Fibroblast of lung (primary cell): ENCODE results near the gene CFAP70. TPM values are rescaled to one million over a fixed set of nuclear protein-coding genes. Genes with fewer than 3 reads are reported as not detected.

Experiments used
- DNase-seq, 2 donors: peaks; one replicate each; pipeline versions ENCODE4 v3.0.0 to v3.0.0-alpha.2; 2010; ENCODE audit warnings: low read depth in 2 of 2
- H2AFZ ChIP-seq: 2 replicates; pipeline ENCODE4 v1.5.1; 2012; ENCODE audit warnings: low read length, control low read depth, inconsistent platforms
- H3K27ac ChIP-seq: 2 replicates; pipeline ENCODE4 v1.5.1; 2011; ENCODE audit warnings: low read length, control low read depth; ENCODE audit not compliant: insufficient read depth
- H3K27me3 ChIP-seq: 2 replicates; pipeline ENCODE4 v1.5.1; 2011; ENCODE audit warnings: mild to moderate bottlenecking, low read length; ENCODE audit not compliant: control insufficient read depth, insufficient read depth
- H3K36me3 ChIP-seq: 2 replicates; pipeline ENCODE4 v1.5.1; 2011; ENCODE audit warnings: low read length; ENCODE audit not compliant: control insufficient read depth, insufficient read depth
- H3K4me1 ChIP-seq: 2 replicates; pipeline ENCODE4 v1.5.1; 2011; ENCODE audit warnings: low read length; ENCODE audit not compliant: control insufficient read depth, insufficient read depth; ENCODE audit errors: extremely low read depth
- H3K4me2 ChIP-seq: 2 replicates; pipeline ENCODE4 v1.5.1; 2011; ENCODE audit warnings: low read length, control low read depth; ENCODE audit not compliant: insufficient read depth; ENCODE audit errors: extremely low read depth
- H3K4me3 ChIP-seq, 4 experiments: fragments of 200-600 bp in 1 of 4; sonication (generic) in 1 of 4; replicated peaks in 1 of 4; 2 replicates each; pipeline ENCODE4 v1.5.1; 2011 to 2016; ENCODE audit warnings: low read length in 4 of 4, low read depth in 3 of 4, mild to moderate bottlenecking in 3 of 4, control low read depth in 2 of 4, inconsistent platforms in 1 of 4, mixed read lengths in 1 of 4; ENCODE audit not compliant: insufficient read depth in 1 of 4; ENCODE audit errors: control extremely low read depth in 1 of 4
- H3K79me2 ChIP-seq: 2 replicates; pipeline ENCODE4 v1.5.1; 2012; ENCODE audit warnings: mild to moderate bottlenecking, low read length, inconsistent platforms; ENCODE audit not compliant: control insufficient read depth, insufficient read depth
- H3K9ac ChIP-seq: 2 replicates; pipeline ENCODE4 v1.5.1; 2011; ENCODE audit warnings: mild to moderate bottlenecking, low read length, control low read depth; ENCODE audit not compliant: insufficient read depth
- H3K9me3 ChIP-seq: 2 replicates; pipeline ENCODE4 v1.5.1; 2012; ENCODE audit warnings: low read depth, low read length; ENCODE audit not compliant: control insufficient read depth, insufficient read depth
- H4K20me1 ChIP-seq: 2 replicates; pipeline ENCODE4 v1.5.1; 2011; ENCODE audit warnings: low read length; ENCODE audit not compliant: control insufficient read depth, insufficient read depth; ENCODE audit errors: extremely low read depth
- EZH2 ChIP-seq: IDR thresholded peaks from 2 replicates; pipeline ENCODE4 v1.5.1; 2012; ENCODE audit warnings: low read length, control low read depth, mild to moderate bottlenecking; ENCODE audit errors: missing control alignments
- polyA plus RNA-seq, 2 donors: library from polyadenylated mRNA; depleted of rRNA in 1 of 2; stranded (reverse) in 1 of 2; unstranded in 1 of 2; fragments of >200 nt; gene quantifications; 2 replicates each; pipeline ENCODE4 v1.2.1, GENCODE V29; 2011 to 2012; ENCODE audit warnings: missing spikeins in 1 of 2
- total RNA-seq: library from RNA; depleted of rRNA; stranded (reverse); fragments of >200 nt; gene quantifications from 2 replicates; pipeline ENCODE4 v1.2.1, GENCODE V29; 2014
- TF ChIP-seq, protein P1 (sequence below), 2 donors: IDR thresholded peaks in 1 of 2; conservative IDR thresholded peaks in 1 of 2; 1 replicate in 1 of 2; 2 replicates in 1 of 2; pipeline ENCODE4 v1.5.1; 2011 to 2012; ENCODE audit warnings: low read length in 2 of 2, control low read depth in 1 of 2, inconsistent platforms in 1 of 2, low read depth in 1 of 2, mild to moderate bottlenecking in 1 of 2

Gene CFAP70
- total and polyA plus RNA-seq, 2 donors (not counting 1 experiment from before 2014, with no cell fraction given): 0.19 to 1.3 TPM

DNA sequence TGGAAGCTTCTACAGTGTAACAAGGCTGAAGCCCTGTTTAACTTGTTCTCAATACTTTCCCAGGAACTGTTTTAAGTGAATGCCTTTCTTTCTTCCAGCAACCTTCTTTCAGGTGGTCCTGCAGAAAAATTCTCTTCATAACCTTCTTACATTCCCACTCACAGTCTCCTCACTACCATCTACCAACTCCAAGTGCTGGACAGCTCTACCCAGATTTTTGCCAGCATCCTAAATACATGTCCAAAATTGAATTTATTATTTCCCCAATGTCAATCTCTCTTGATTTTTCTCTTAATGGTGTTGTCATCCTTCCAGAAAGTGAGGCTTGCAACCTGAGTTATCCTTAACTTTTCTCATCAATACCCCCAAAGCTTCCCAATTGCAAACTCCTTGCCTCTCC, 48.2 kb downstream of the CFAP70 start:
- TF ChIP-seq, protein P1, sequence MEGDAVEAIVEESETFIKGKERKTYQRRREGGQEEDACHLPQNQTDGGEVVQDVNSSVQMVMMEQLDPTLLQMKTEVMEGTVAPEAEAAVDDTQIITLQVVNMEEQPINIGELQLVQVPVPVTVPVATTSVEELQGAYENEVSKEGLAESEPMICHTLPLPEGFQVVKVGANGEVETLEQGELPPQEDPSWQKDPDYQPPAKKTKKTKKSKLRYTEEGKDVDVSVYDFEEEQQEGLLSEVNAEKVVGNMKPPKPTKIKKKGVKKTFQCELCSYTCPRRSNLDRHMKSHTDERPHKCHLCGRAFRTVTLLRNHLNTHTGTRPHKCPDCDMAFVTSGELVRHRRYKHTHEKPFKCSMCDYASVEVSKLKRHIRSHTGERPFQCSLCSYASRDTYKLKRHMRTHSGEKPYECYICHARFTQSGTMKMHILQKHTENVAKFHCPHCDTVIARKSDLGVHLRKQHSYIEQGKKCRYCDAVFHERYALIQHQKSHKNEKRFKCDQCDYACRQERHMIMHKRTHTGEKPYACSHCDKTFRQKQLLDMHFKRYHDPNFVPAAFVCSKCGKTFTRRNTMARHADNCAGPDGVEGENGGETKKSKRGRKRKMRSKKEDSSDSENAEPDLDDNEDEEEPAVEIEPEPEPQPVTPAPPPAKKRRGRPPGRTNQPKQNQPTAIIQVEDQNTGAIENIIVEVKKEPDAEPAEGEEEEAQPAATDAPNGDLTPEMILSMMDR (conservative IDR thresholded peaks at IDR 0.05 in 1 of 2, IDR thresholded peaks at IDR 0.05 in 1 of 2; ENCODE audit: low read depth in 1 of 2, low read length in 2 of 2): no peak
- TF ChIP-seq EZH2: no peak
- no peak for DNase-seq
- H4K20me1 ChIP-seq: no peaks in the 10 kb centered on the region
- no peaks in the 10 kb centered on the region for H3K4me1 ChIP-seq
- H3K9ac ChIP-seq: no peak overlapping the region
- H3K4me3 ChIP-seq: no peak overlapping the region
- no peak overlapping the region for H3K4me2 ChIP-seq
- no peak overlapping the region for H2AFZ ChIP-seq
- no peak overlapping the region for H3K27ac ChIP-seq
- no peaks in the 10 kb centered on the region for H3K27me3 ChIP-seq
- no peaks in the 10 kb centered on the region for H3K36me3 ChIP-seq
- no peaks in the 10 kb centered on the region for H3K79me2 ChIP-seq
- H3K9me3 ChIP-seq: no peaks in the 10 kb centered on the region

DNA sequence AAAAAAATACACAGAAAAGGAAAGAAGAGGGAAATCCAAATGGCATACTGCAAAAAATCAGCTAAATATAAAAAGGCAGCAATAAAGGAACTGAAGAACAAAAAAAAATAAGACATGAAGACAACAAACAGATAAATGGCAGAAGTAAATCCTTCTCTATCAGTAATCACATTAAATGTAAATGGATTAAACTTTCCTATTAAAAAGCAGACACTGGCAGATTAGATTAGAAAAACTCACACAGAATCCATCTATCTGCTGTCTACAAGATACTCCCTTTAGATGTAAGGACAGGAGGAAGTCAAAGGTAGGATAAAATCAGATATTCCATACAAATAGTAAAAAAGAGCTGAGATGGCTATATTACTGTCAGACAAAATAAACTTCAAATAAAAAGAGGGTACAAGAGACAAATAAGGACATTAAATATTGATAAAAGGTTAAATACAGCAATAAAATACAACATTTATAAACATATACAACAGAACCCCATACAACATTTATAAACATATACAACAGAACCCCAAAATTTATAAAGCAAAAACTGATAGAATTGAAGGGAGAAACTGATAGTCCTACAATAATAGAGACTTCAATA, 51.4 kb downstream of the CFAP70 start:
- no peak overlapping the region for H3K4me3 ChIP-seq
- no peaks in the 10 kb centered on the region for H3K9me3 ChIP-seq
- no peaks in the 10 kb centered on the region for H3K36me3 ChIP-seq
- H3K27ac ChIP-seq: no peak overlapping the region
- no peaks in the 10 kb centered on the region for H3K79me2 ChIP-seq
- H2AFZ ChIP-seq: no peak overlapping the region
- no peaks in the 10 kb centered on the region for H4K20me1 ChIP-seq
- H3K27me3 ChIP-seq: no peaks in the 10 kb centered on the region
- no peaks in the 10 kb centered on the region for H3K4me1 ChIP-seq
- no peak overlapping the region for H3K4me2 ChIP-seq
- H3K9ac ChIP-seq: no peak overlapping the region
- no peak for DNase-seq
- TF ChIP-seq, protein P1 (conservative IDR thresholded peaks at IDR 0.05 in 1 of 2, IDR thresholded peaks at IDR 0.05 in 1 of 2; ENCODE audit: low read depth in 1 of 2, low read length in 2 of 2): no peak
- no peak for TF ChIP-seq EZH2

DNA sequence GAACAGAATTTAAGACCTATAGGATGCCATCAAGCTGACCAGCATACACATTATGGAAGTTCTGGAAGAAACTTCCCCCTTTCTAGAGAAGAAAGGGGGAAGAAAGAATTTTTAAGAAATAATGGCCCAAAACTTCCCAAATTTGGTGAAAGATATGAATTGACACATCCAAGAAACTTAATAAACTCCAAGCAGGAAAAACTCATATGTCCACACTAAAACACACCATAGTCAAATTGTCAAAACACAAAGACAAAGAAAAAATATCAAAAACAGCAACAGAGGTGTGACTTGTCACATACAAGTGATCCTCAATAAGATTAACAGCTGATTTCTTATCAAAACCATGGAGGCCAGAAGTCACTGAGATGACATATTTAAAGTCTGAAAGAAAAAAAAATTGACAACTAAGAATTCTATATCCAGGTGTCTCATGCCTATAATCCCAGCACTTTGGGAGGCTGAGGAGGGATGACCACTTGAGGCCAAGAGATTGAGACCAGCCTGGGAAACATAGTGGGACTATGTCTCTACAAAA, 52.4 kb downstream of the CFAP70 start:
- Histone ChIP-seq H3K4me1 (no peaks in the 10 kb centered on the region), H3K79me2 (no peaks in the 10 kb centered on the region), H3K27ac (no peak overlapping the region), H2AFZ (no peak overlapping the region), H3K9me3 (no peaks in the 10 kb centered on the region), H3K27me3 (no peaks in the 10 kb centered on the region), H3K4me3 (no peak overlapping the region), H3K36me3 (no peaks in the 10 kb centered on the region), H3K4me2 (no peak overlapping the region), H3K9ac (no peak overlapping the region), H4K20me1 (no peaks in the 10 kb centered on the region)
- TF ChIP-seq, protein P1 (conservative IDR thresholded peaks at IDR 0.05 in 1 of 2, IDR thresholded peaks at IDR 0.05 in 1 of 2; ENCODE audit: low read depth in 1 of 2, low read length in 2 of 2): no peak
- no peak for TF ChIP-seq EZH2
- DNase-seq: no peak
